Astrocyte (in vitro differentiated cells and primary cell): ENCODE results near the gene IL25. TPM values are rescaled to one million over a fixed set of nuclear protein-coding genes. Genes with fewer than 3 reads are reported as not detected.

Experiments
- DNase-seq: peaks from one replicate; pipeline ENCODE4 v3.0.0-alpha.2; 2010; ENCODE audit warnings: low read depth
- FAIRE-seq: peaks from 2 replicates; lab custom pipeline; 2011; peaks lifted over from hg19 to GRCh38; lab: Jason Lieb, UNC
- H2AFZ ChIP-seq: 2 replicates; pipeline ENCODE4 v1.6.0; 2012; ENCODE audit warnings: low read depth, low read length, inconsistent platforms
- H3K27ac ChIP-seq: 2 replicates; pipeline ENCODE4 v1.5.1; 2011; ENCODE audit warnings: low read depth, low read length, inconsistent platforms
- H3K27me3 ChIP-seq: 2 replicates; pipeline ENCODE4 v1.6.0; 2011; ENCODE audit warnings: low read length, inconsistent platforms; ENCODE audit not compliant: insufficient read depth
- H3K36me3 ChIP-seq: 2 replicates; pipeline ENCODE4 v1.5.1; 2011; ENCODE audit warnings: low read length, inconsistent platforms; ENCODE audit not compliant: insufficient read depth
- H3K4me1 ChIP-seq: 2 replicates; pipeline ENCODE4 v1.5.1; 2011; ENCODE audit warnings: low read length, inconsistent platforms; ENCODE audit not compliant: insufficient read depth
- H3K4me2 ChIP-seq: 2 replicates; pipeline ENCODE4 v1.6.0; 2012; ENCODE audit warnings: low read length, inconsistent platforms
- H3K4me3 ChIP-seq: 2 replicates; pipeline ENCODE4 v1.5.1; 2011; ENCODE audit warnings: low read depth, mild to moderate bottlenecking, low read length, inconsistent platforms; ENCODE audit not compliant: insufficient read depth
- H3K79me2 ChIP-seq: 2 replicates; pipeline ENCODE4 v1.6.0; 2012; ENCODE audit warnings: mild to moderate bottlenecking, low read length, inconsistent platforms; ENCODE audit not compliant: insufficient read depth
- H3K9ac ChIP-seq: 2 replicates; pipeline ENCODE4 v1.6.0; 2012; ENCODE audit warnings: mild to moderate bottlenecking, low read length, inconsistent platforms
- H3K9me3 ChIP-seq: 2 replicates; pipeline ENCODE4 v1.5.1; 2012; ENCODE audit warnings: low read depth, mild to moderate bottlenecking, low read length, inconsistent platforms; ENCODE audit not compliant: insufficient read depth
- H4K20me1 ChIP-seq: 2 replicates; pipeline ENCODE4 v1.6.0; 2012; ENCODE audit warnings: low read length, inconsistent platforms; ENCODE audit not compliant: insufficient read depth
- H3K27ac Mint-ChIP-seq: one replicate; pipeline ENCODE4 v1.8.0; 2021; ENCODE audit warnings: mild to moderate bottlenecking, mixed read lengths; ENCODE audit not compliant: unreplicated experiment
- H3K27me3 Mint-ChIP-seq: one replicate; pipeline ENCODE4 v1.8.0; 2021; ENCODE audit warnings: low read depth, mixed read lengths; ENCODE audit not compliant: unreplicated experiment
- H3K36me3 Mint-ChIP-seq: one replicate; pipeline ENCODE4 v1.8.0; 2021; ENCODE audit warnings: low read depth, mixed read lengths; ENCODE audit not compliant: unreplicated experiment
- H3K4me1 Mint-ChIP-seq: one replicate; pipeline ENCODE4 v1.8.0; 2021; ENCODE audit warnings: low read depth, mixed read lengths; ENCODE audit not compliant: unreplicated experiment
- H3K4me3 Mint-ChIP-seq: one replicate; pipeline ENCODE4 v1.8.0; 2021; ENCODE audit warnings: mild to moderate bottlenecking, moderate library complexity, mixed read lengths; ENCODE audit not compliant: unreplicated experiment
- H3K9me3 Mint-ChIP-seq: one replicate; pipeline ENCODE4 v1.8.0; 2021; ENCODE audit warnings: mild to moderate bottlenecking, mixed read lengths; ENCODE audit not compliant: unreplicated experiment
- CTCF ChIP-seq: IDR thresholded peaks from 2 replicates; pipeline ENCODE4 v1.5.1; 2011; ENCODE audit warnings: low read depth, mild to moderate bottlenecking, inconsistent platforms, low read length, moderate library complexity; ENCODE audit not compliant: insufficient read depth
- EZH2 ChIP-seq: IDR thresholded peaks from 2 replicates; pipeline ENCODE4 v1.6.1; 2012; ENCODE audit warnings: mild to moderate bottlenecking, low read length, inconsistent platforms; ENCODE audit not compliant: insufficient read depth
- total RNA-seq: library from RNA; stranded (reverse); gene quantifications from 2 replicates; pipeline ENCODE4 v1.2.1, GENCODE V29; 2021

The IL25 gene
- total RNA-seq, 1 donor from 2014 or later, result not detected

- Histone ChIP-seq H2AFZ (no peak within 1 kb of the TSS), H3K4me1 (no peaks in the 10 kb centered on the region), H4K20me1 (no peaks in the 10 kb centered on the region), H3K27me3 (no peaks in the 10 kb centered on the region), H3K27ac (no peak within 1 kb of the TSS), H3K4me3 (no peak within 1 kb of the TSS), H3K9me3 (no peaks in the 10 kb centered on the region), H3K36me3 (no peaks in the 10 kb centered on the region), H3K79me2 (no peaks in the 10 kb centered on the region), H3K9ac (no peak within 1 kb of the TSS), H3K4me2 (no peak within 1 kb of the TSS)
- H3K27ac Mint-ChIP-seq, result no peak within 1 kb of the TSS
- H3K4me3 Mint-ChIP-seq, result peak within 1 kb of the TSS; percentile 0
- H3K4me1 Mint-ChIP-seq, result no peaks in the 10 kb centered on the region
- TF ChIP-seq CTCF (no peak), EZH2 (no peak)
- no peaks in the 10 kb centered on the region for H3K36me3 Mint-ChIP-seq
- peaks cover 4% of the 10 kb centered on the region for H3K9me3 Mint-ChIP-seq
- peaks cover 75% of the 10 kb centered on the region for H3K27me3 Mint-ChIP-seq
- DNase-seq (no peak), FAIRE-seq (no peak)
Observed at GRCh38 chr14:23407516-23408306, 35.1 kb downstream of the IL25 start, which contains the start of gene MYH6. MYH6 (minus strand) TSS chr14:23408273; CDS start chr14:23407223, 1,050 bp downstream.

- Mint-ChIP-seq H3K36me3 (no peaks in the 10 kb centered on the region), H3K27ac (no peak overlapping the region), H3K4me3 (no peak overlapping the region), H3K27me3 (peaks cover 72% of the 10 kb centered on the region), H3K9me3 (peaks cover 4% of the 10 kb centered on the region), H3K4me1 (no peaks in the 10 kb centered on the region)
- no peak for DNase-seq
- no peak overlapping the region for H3K27ac ChIP-seq
- no peaks in the 10 kb centered on the region for H3K36me3 ChIP-seq
- FAIRE-seq, result no peak
- no peak overlapping the region for H2AFZ ChIP-seq
- H3K4me3 ChIP-seq, result no peak overlapping the region
- H3K9ac ChIP-seq, result no peak overlapping the region
- H3K27me3 ChIP-seq, result no peaks in the 10 kb centered on the region
- no peaks in the 10 kb centered on the region for H4K20me1 ChIP-seq
- TF ChIP-seq EZH2 (no peak), CTCF (no peak)
- H3K9me3 ChIP-seq, result no peaks in the 10 kb centered on the region
- no peaks in the 10 kb centered on the region for H3K79me2 ChIP-seq
- no peaks in the 10 kb centered on the region for H3K4me1 ChIP-seq
- H3K4me2 ChIP-seq, result no peak overlapping the region
Observed at GRCh38 chr14:23408307-23408630, 35.7 kb downstream of the IL25 start.

GRCh38 chr14:23409475-23409874 is 36.9 kb downstream of the IL25 start:
- TF ChIP-seq EZH2 (no peak), CTCF (no peak)
- Histone ChIP-seq H3K4me3 (no peak overlapping the region), H3K79me2 (no peaks in the 10 kb centered on the region), H3K4me2 (no peak overlapping the region), H3K9me3 (no peaks in the 10 kb centered on the region), H3K27me3 (no peaks in the 10 kb centered on the region), H4K20me1 (no peaks in the 10 kb centered on the region), H3K4me1 (no peaks in the 10 kb centered on the region), H3K27ac (no peak overlapping the region), H3K9ac (no peak overlapping the region), H3K36me3 (no peaks in the 10 kb centered on the region), H2AFZ (no peak overlapping the region)
- FAIRE-seq (no peak), DNase-seq (no peak)
- H3K36me3 Mint-ChIP-seq, result no peaks in the 10 kb centered on the region
- no peaks in the 10 kb centered on the region for H3K4me1 Mint-ChIP-seq
- H3K4me3 Mint-ChIP-seq, result no peak overlapping the region
- H3K27ac Mint-ChIP-seq, result no peak overlapping the region
- peaks cover 66% of the 10 kb centered on the region for H3K27me3 Mint-ChIP-seq
- peaks cover 4% of the 10 kb centered on the region for H3K9me3 Mint-ChIP-seq
